ENCODE data around the gene MEF2A. TPM values are rescaled to one million over a fixed set of nuclear protein-coding genes. Genes with fewer than 3 reads are reported as not detected.

MEF2A gene
- total RNA-seq, 4 donors from 2014 or later, result 16.9 to 47.5 (median 24.3) TPM

- Histone ChIP-seq H3K4me1 (no peaks in the 10 kb centered on the region), H3K9me3 (no peaks in the 10 kb centered on the region), H3K27ac (no peak overlapping the region), H3K4me3 (no peak overlapping the region), H3K36me3 (peaks cover 0 to 16% (median 0%) of the 10 kb centered on the region in 3 donors), H3K27me3 (no peaks in the 10 kb centered on the region)
- WGBS, 2 donors, result 93 to 100% methylated on average over 3 of the region's 3 CpGs
- intact Hi-C loops (cut with DNase I), result no loop called here
- TF ChIP-seq, protein P1, sequence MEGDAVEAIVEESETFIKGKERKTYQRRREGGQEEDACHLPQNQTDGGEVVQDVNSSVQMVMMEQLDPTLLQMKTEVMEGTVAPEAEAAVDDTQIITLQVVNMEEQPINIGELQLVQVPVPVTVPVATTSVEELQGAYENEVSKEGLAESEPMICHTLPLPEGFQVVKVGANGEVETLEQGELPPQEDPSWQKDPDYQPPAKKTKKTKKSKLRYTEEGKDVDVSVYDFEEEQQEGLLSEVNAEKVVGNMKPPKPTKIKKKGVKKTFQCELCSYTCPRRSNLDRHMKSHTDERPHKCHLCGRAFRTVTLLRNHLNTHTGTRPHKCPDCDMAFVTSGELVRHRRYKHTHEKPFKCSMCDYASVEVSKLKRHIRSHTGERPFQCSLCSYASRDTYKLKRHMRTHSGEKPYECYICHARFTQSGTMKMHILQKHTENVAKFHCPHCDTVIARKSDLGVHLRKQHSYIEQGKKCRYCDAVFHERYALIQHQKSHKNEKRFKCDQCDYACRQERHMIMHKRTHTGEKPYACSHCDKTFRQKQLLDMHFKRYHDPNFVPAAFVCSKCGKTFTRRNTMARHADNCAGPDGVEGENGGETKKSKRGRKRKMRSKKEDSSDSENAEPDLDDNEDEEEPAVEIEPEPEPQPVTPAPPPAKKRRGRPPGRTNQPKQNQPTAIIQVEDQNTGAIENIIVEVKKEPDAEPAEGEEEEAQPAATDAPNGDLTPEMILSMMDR (IDR thresholded peaks at IDR 0.05), result no peak
- TF ChIP-seq POLR2A (IDR thresholded peaks at IDR 0.05), result no peak
- DNase-seq, result no peak
These were observed 32.5 kb downstream of the MEF2A start for GRCh38 chr15:99598296-99598695.

- Histone ChIP-seq H3K4me1 (peaks cover 0 to 21% (median 14%) of the 10 kb centered on the region in 3 donors), H3K27me3 (no peaks in the 10 kb centered on the region), H3K4me3 (no peak overlapping the region), H3K27ac (no peak overlapping the region), H3K9me3 (no peaks in the 10 kb centered on the region), H3K36me3 (peaks cover 0 to 16% (median 0%) of the 10 kb centered on the region in 3 donors)
- 89 to 96% methylated on average over 1 of the region's 1 CpG for WGBS, 2 donors
- no peak for DNase-seq
- intact Hi-C loops (cut with DNase I), result no loop called here
- no peak for TF ChIP-seq POLR2A (IDR thresholded peaks at IDR 0.05)
- TF ChIP-seq, protein P1 (IDR thresholded peaks at IDR 0.05), result no peak
These were observed 38.0 kb downstream of the MEF2A start for GRCh38 chr15:99603828-99604227.

- H3K9me3 ChIP-seq, result no peaks in the 10 kb centered on the region
- no peak overlapping the region for H3K27ac ChIP-seq
- DNase-seq, result no peak
- H3K36me3 ChIP-seq, result peaks cover 0 to 12% (median 0%) of the 10 kb centered on the region in 3 donors
- H3K4me3 ChIP-seq, result no peak overlapping the region
- intact Hi-C loops (cut with DNase I), result no loop called here
- TF ChIP-seq, protein P1 (IDR thresholded peaks at IDR 0.05), result no peak
- no peak for TF ChIP-seq POLR2A (IDR thresholded peaks at IDR 0.05)
- 80 to 82% methylated on average over 6 of the region's 6 CpGs for WGBS, 2 donors
- H3K4me1 ChIP-seq, result peaks cover 0 to 27% (median 14%) of the 10 kb centered on the region in 3 donors
- H3K27me3 ChIP-seq, result no peaks in the 10 kb centered on the region
These were observed 39.1 kb downstream of the MEF2A start for GRCh38 chr15:99604865-99605264.

- TF ChIP-seq, protein P1 (IDR thresholded peaks at IDR 0.05), result no peak
- TF ChIP-seq POLR2A (IDR thresholded peaks at IDR 0.05), result no peak
- Histone ChIP-seq H3K27me3 (no peaks in the 10 kb centered on the region), H3K27ac (peak overlapping the region in 3 of 4 donors; percentile 7 to 57 (median 57)), H3K36me3 (peaks cover 0 to 6% (median 0%) of the 10 kb centered on the region in 3 donors), H3K4me1 (peaks cover 0 to 27% (median 14%) of the 10 kb centered on the region in 3 donors), H3K9me3 (no peaks in the 10 kb centered on the region), H3K4me3 (no peak overlapping the region)
- intact Hi-C loops (cut with DNase I), result no loop called here
- WGBS, 2 donors, result 34 to 35% methylated on average over 5 to 6 of the region's 6 CpGs
- no peak for DNase-seq
These were observed 39.7 kb downstream of the MEF2A start for GRCh38 chr15:99605490-99605931.

DNA sequence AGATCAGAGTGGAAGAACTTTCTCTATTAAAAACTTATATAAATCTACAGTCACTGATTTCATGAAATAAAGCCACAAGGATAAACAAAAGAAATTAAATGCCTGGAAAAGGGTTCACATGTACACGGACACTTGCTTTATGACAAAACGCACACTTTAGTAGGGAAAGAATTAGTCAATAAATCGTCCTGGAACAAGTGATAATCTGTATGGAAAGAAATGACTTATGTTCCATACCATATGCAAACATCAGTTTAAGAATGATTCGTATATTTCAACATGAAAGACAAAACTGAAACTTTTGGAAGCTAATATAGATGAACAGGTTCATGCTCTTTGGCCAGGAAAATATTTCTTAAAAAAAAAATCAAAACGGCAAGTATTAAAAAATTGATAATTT lies 40.2 kb downstream of the MEF2A start:
- peak overlapping the region in 3 of 4 donors; percentile 7 to 57 (median 57) for H3K27ac ChIP-seq
- WGBS, 2 donors, result 31 to 43% methylated on average over 5 of the region's 5 CpGs
- no peak overlapping the region for H3K4me3 ChIP-seq
- peaks cover 0 to 27% (median 14%) of the 10 kb centered on the region in 3 donors for H3K4me1 ChIP-seq
- H3K27me3 ChIP-seq, result no peaks in the 10 kb centered on the region
- DNase-seq, result no peak
- no peak for TF ChIP-seq POLR2A (IDR thresholded peaks at IDR 0.05)
- TF ChIP-seq, protein P1 (IDR thresholded peaks at IDR 0.05), result no peak
- intact Hi-C loops (cut with DNase I), result no loop called here
- H3K9me3 ChIP-seq, result no peaks in the 10 kb centered on the region
- H3K36me3 ChIP-seq, result peaks cover 0 to 5% (median 0%) of the 10 kb centered on the region in 3 donors
